ENCODE data around the gene MAP2K2. TPM values are rescaled to one million over a fixed set of nuclear protein-coding genes. Genes with fewer than 3 reads are reported as not detected.
A peak's percentile ranks its signal among the peaks of the same experiment; 100 is the strongest.

MAP2K2 gene
- total RNA-seq, 4 donors from 2014 or later: 101 to 207 (median 138) TPM

DNA sequence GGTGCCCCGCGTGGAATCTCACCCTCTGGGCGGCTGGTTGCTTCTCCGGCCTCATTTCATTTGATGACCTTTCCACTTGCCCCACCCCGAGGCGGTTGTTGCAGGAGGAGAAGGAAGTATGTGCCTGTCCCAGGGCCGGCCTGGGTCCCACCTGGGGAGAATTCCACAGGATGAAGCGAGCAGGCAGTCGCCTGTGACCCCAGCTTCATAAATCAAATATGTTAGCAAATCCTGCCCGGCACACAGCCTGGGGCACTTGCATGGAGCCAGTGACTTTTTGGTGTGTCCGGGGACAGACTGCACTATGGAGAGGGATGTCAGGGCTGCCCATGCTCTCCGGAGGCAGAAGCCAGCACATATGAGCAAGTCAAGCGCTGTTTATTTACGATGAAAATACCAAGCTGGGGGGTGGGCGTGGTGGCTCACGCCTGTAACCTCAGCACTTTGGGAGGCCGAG, 37.5 kb downstream of the MAP2K2 start:
- intact Hi-C loops (cut with DNase I; ENCODE audit: low total_unique reads) (no loop called here), in situ Hi-C loops (cut with MboI; ENCODE audit: low sequenced_read_pairs in 4 of 4) (no loop called here)
- ATAC-seq (no peak), DNase-seq (no peak)
- Histone ChIP-seq H3K27ac (no peak overlapping the region), H3K4me1 (peaks cover 0 to 4% of the 10 kb centered on the region in 2 donors), H3K36me3 (peaks cover 0 to 22% of the 10 kb centered on the region in 2 donors), H3K27me3 (no peaks in the 10 kb centered on the region), H3K4me3 (no peak overlapping the region), H3K9me3 (no peaks in the 10 kb centered on the region)
- TF ChIP-seq, protein P1, sequence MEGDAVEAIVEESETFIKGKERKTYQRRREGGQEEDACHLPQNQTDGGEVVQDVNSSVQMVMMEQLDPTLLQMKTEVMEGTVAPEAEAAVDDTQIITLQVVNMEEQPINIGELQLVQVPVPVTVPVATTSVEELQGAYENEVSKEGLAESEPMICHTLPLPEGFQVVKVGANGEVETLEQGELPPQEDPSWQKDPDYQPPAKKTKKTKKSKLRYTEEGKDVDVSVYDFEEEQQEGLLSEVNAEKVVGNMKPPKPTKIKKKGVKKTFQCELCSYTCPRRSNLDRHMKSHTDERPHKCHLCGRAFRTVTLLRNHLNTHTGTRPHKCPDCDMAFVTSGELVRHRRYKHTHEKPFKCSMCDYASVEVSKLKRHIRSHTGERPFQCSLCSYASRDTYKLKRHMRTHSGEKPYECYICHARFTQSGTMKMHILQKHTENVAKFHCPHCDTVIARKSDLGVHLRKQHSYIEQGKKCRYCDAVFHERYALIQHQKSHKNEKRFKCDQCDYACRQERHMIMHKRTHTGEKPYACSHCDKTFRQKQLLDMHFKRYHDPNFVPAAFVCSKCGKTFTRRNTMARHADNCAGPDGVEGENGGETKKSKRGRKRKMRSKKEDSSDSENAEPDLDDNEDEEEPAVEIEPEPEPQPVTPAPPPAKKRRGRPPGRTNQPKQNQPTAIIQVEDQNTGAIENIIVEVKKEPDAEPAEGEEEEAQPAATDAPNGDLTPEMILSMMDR (IDR thresholded peaks at IDR 0.05 in 4 of 5, conservative IDR thresholded peaks at IDR 0.05 in 1 of 5): no peak
- no peak for TF ChIP-seq POLR2A (IDR thresholded peaks at IDR 0.05)

DNA sequence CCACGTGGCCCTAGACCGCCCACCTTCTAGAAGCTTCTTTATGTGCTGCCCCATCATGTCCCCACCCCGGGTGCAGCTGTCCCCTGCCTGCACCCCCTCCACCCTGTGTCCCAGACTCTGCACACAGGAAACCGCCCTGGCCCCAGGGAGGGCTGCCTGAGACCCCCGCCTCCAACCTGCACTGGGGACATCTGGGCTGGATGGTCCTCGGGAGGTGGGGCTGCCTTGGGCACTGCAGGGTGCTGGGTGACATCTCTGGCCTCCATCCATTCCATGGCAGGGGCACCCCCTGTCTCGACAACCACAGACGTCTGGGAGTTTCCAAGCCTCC, 39.4 kb downstream of the MAP2K2 start:
- Histone ChIP-seq H3K36me3 (peaks cover 0 to 4% of the 10 kb centered on the region in 2 donors), H3K27me3 (no peaks in the 10 kb centered on the region), H3K9me3 (no peaks in the 10 kb centered on the region), H3K4me1 (peaks cover 0 to 4% of the 10 kb centered on the region in 2 donors), H3K4me3 (no peak overlapping the region), H3K27ac (peak overlapping the region in 1 of 4 donors; percentile 31)
- TF ChIP-seq POLR2A (IDR thresholded peaks at IDR 0.05): no peak
- TF ChIP-seq, protein P1 (IDR thresholded peaks at IDR 0.05 in 4 of 5, conservative IDR thresholded peaks at IDR 0.05 in 1 of 5): no peak
- intact Hi-C loops (cut with DNase I; ENCODE audit: low total_unique reads) (no loop called here), in situ Hi-C loops (cut with MboI; ENCODE audit: low sequenced_read_pairs in 4 of 4) (no loop called here)
- DNase-seq (no peak), ATAC-seq (no peak)

- peak in 1 of 2 donors; percentile 19 for ATAC-seq
- in situ Hi-C loops (cut with MboI; ENCODE audit: low sequenced_read_pairs in 4 of 4): no loop called here
Measured at GRCh38 chr19:4083677-4084546, 40.0 kb downstream of the MAP2K2 start.

GRCh38 chr19:4082172-4082571, 41.8 kb downstream of the MAP2K2 start:
- intact Hi-C loops (cut with DNase I; ENCODE audit: low total_unique reads): no loop called here
- Histone ChIP-seq H3K27ac (peak overlapping the region in 1 of 4 donors; percentile 7), H3K36me3 (no peaks in the 10 kb centered on the region), H3K4me1 (peaks cover 4 to 10% of the 10 kb centered on the region in 2 donors), H3K9me3 (no peaks in the 10 kb centered on the region), H3K4me3 (no peak overlapping the region), H3K27me3 (no peaks in the 10 kb centered on the region)
- ATAC-seq (no peak), DNase-seq (no peak)
- in situ Hi-C loops (cut with MboI; ENCODE audit: low sequenced_read_pairs in 4 of 4): no loop called here
- TF ChIP-seq POLR2A (IDR thresholded peaks at IDR 0.05): no peak
- TF ChIP-seq, protein P1 (IDR thresholded peaks at IDR 0.05 in 4 of 5, conservative IDR thresholded peaks at IDR 0.05 in 1 of 5): no peak

More at GRCh38 chr19:4083677-4084546, 40.0 kb downstream of the MAP2K2 start:
- H3K36me3 ChIP-seq: no peaks in the 10 kb centered on the region
- no peaks in the 10 kb centered on the region for H3K27me3 ChIP-seq
- TF ChIP-seq, protein P1 (IDR thresholded peaks at IDR 0.05 in 4 of 5, conservative IDR thresholded peaks at IDR 0.05 in 1 of 5): no peak
- TF ChIP-seq POLR2A (IDR thresholded peaks at IDR 0.05): no peak
- no peaks in the 10 kb centered on the region for H3K9me3 ChIP-seq
- no peak for DNase-seq
- peak overlapping the region in 3 of 4 donors; percentile 21 to 31 (median 30) for H3K27ac ChIP-seq
- intact Hi-C loops (cut with DNase I; ENCODE audit: low total_unique reads): no loop called here
- H3K4me3 ChIP-seq: peak overlapping the region in 2 of 4 donors; percentile 27 to 33
- peaks cover 0 to 4% of the 10 kb centered on the region in 2 donors for H3K4me1 ChIP-seq
